HUES64 (cell line): ENCODE data around the gene TMTC2.

Experiments
- H3K27ac ChIP-seq: 2 replicates; pipeline ENCODE4 v1.7.0; 2013; ENCODE audit warnings: low read depth, low read length, inconsistent platforms
- H3K27me3 ChIP-seq: 2 replicates; pipeline ENCODE4 v1.6.1; 2013; ENCODE audit warnings: mild to moderate bottlenecking, low read length; ENCODE audit not compliant: insufficient read depth
- H3K36me3 ChIP-seq: 2 replicates; pipeline ENCODE4 v1.6.1; 2013; ENCODE audit warnings: mild to moderate bottlenecking, low read length; ENCODE audit not compliant: insufficient read depth
- H3K4me1 ChIP-seq: 2 replicates; pipeline ENCODE4 v1.6.1; 2013; ENCODE audit warnings: mild to moderate bottlenecking, low read length, moderate library complexity; ENCODE audit not compliant: insufficient read depth
- H3K4me3 ChIP-seq: 2 replicates; pipeline ENCODE4 v1.5.1; 2013; ENCODE audit warnings: mild to moderate bottlenecking, low read length, moderate library complexity
- H3K9ac ChIP-seq: 2 replicates; pipeline ENCODE4 v1.6.1; 2013; ENCODE audit warnings: mild to moderate bottlenecking, low read depth, low read length
- H3K9me3 ChIP-seq: 2 replicates; pipeline ENCODE4 v1.6.1; 2013; ENCODE audit warnings: low read depth, low read length; ENCODE audit not compliant: insufficient read depth
- WGBS: fragments of 150-250, 120-280 bp; methylation state at CpG from one replicate; pipeline ENCODE4 v1.1.7; 2013; ENCODE audit warnings: missing lambda C conversion rate; 5-methylcytosine and 5-hydroxymethylcytosine counted together

TMTC2 gene

GRCh38 chr12:82955043-82955442 lies 268.3 kb downstream of the TMTC2 start:
- H3K9me3 ChIP-seq: no peaks in the 10 kb centered on the region
- 80% methylated on average over 1 of the region's 1 CpG for WGBS
- H3K27ac ChIP-seq: no peak overlapping the region
- no peak overlapping the region for H3K9ac ChIP-seq
- H3K4me1 ChIP-seq: 0 out of 2 replicates have a peak, but pooled peaks cover 4% of the 10 kb centered on the region
- H3K4me3 ChIP-seq: no peak overlapping the region
- H3K36me3 ChIP-seq: no peaks in the 10 kb centered on the region
- no peaks in the 10 kb centered on the region for H3K27me3 ChIP-seq

DNA sequence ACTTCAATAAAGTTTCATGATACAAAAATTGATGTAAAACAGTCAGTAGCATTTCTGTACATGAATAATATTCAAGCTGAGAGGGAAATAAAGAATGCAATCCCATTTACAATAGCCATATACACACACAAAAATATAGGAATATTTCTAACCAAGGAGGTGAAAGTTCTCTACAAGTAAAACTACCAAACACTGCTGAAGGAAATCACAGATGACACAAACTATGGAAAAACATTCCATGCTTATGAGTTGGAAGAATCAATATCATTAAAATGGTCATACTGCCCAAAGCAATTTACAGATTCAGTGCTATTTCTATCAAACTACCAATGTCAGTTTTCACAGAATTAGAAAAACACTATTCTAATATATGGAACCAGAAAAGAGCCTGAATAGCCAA lies 272.3 kb downstream of the TMTC2 start:
- no peaks in the 10 kb centered on the region for H3K27me3 ChIP-seq
- peaks cover 5% of the 10 kb centered on the region; the same call in 1 of the 2 replicates for H3K4me1 ChIP-seq
- H3K4me3 ChIP-seq: no peak overlapping the region
- H3K9ac ChIP-seq: no peak overlapping the region
- H3K9me3 ChIP-seq: no peaks in the 10 kb centered on the region
- H3K27ac ChIP-seq: no peak overlapping the region
- no peaks in the 10 kb centered on the region for H3K36me3 ChIP-seq

- Histone ChIP-seq H3K4me1 (peaks cover 8% of the 10 kb centered on the region), H3K27me3 (no peaks in the 10 kb centered on the region), H3K9ac (no peak overlapping the region), H3K27ac (no peak overlapping the region), H3K4me3 (no peak overlapping the region), H3K36me3 (no peaks in the 10 kb centered on the region), H3K9me3 (no peaks in the 10 kb centered on the region)
- 100% methylated on average over 1 of the region's 1 CpG for whole genome bisulfite sequencing
These were observed 273.1 kb downstream of the TMTC2 start for GRCh38 chr12:82959821-82960220.

GRCh38 chr12:82961835-82962234 lies 275.1 kb downstream of the TMTC2 start:
- no CpG with 5 or more reads among the region's 2 CpGs for WGBS

GRCh38 chr12:82963956-82964355 lies 277.2 kb downstream of the TMTC2 start:
- Histone ChIP-seq H3K9ac (no peak overlapping the region), H3K27ac (no peak overlapping the region), H3K36me3 (no peaks in the 10 kb centered on the region), H3K27me3 (no peaks in the 10 kb centered on the region), H3K4me3 (no peak overlapping the region), H3K4me1 (peaks cover 8% of the 10 kb centered on the region), H3K9me3 (no peaks in the 10 kb centered on the region)
- WGBS: 86% methylated on average over 3 of the region's 3 CpGs

More at GRCh38 chr12:82961835-82962234, 275.1 kb downstream of the TMTC2 start:
- Histone ChIP-seq H3K4me1 (peaks cover 8% of the 10 kb centered on the region), H3K27ac (no peak overlapping the region), H3K36me3 (no peaks in the 10 kb centered on the region), H3K27me3 (no peaks in the 10 kb centered on the region), H3K4me3 (no peak overlapping the region), H3K9ac (no peak overlapping the region), H3K9me3 (no peaks in the 10 kb centered on the region)

DNA sequence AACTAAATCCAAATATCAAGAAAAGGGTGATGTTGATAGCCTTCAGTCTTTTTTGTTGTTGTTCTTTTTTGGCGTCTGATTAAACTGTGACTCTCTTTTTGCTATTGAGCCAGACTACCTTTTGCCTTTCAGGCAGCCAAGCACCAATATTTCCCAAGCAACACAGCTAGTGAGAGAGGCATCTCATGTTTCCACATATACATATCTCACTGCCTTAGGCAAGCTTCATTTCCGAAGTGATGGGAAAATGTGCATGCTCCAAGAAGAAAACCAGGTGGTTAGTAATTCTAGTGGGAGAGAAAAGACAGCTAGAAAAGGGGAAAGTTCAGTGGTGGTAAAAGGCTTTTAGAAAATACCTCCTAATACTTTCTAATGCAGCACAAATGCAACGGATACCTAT lies 277.7 kb downstream of the TMTC2 start:
- Histone ChIP-seq H3K9ac (no peak overlapping the region), H3K4me3 (no peak overlapping the region), H3K27me3 (no peaks in the 10 kb centered on the region), H3K27ac (no peak overlapping the region), H3K4me1 (peaks cover 8% of the 10 kb centered on the region), H3K36me3 (no peaks in the 10 kb centered on the region), H3K9me3 (no peaks in the 10 kb centered on the region)
- 83% methylated on average over 2 of the region's 3 CpGs for WGBS

DNA sequence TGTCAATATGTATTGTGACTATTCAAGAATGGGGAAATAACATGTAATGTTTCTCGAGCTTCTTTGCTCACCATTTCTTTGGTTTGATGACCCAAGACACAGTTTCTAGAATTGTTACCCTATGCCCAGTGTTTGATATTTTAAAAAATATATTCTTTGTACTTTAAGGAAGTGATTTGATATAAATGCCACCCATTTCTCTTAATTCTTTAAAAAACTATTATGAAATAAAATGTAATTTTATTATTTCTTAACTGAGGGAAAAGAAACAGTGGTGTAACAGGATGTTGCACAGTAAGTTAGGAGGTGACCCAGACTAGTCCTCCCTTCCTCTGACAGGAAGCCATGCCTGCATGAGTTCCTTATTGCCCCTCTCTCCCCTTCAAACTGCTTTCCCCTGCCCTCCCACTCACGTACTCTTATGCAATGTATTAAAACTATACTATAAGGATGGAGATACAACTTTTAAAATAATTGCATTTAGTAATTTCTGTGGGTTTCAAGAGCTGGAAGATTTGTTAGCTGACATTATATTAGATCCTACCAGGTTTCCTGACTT lies 279.4 kb downstream of the TMTC2 start:
- 83% methylated on average over 1 of the region's 2 CpGs for WGBS
- Histone ChIP-seq H3K36me3 (no peaks in the 10 kb centered on the region; the same call in 1 of the 2 replicates), H3K27ac (no peak overlapping the region), H3K27me3 (no peaks in the 10 kb centered on the region), H3K4me1 (peaks cover 8% of the 10 kb centered on the region), H3K9ac (no peak overlapping the region), H3K9me3 (no peaks in the 10 kb centered on the region), H3K4me3 (no peak overlapping the region)

DNA sequence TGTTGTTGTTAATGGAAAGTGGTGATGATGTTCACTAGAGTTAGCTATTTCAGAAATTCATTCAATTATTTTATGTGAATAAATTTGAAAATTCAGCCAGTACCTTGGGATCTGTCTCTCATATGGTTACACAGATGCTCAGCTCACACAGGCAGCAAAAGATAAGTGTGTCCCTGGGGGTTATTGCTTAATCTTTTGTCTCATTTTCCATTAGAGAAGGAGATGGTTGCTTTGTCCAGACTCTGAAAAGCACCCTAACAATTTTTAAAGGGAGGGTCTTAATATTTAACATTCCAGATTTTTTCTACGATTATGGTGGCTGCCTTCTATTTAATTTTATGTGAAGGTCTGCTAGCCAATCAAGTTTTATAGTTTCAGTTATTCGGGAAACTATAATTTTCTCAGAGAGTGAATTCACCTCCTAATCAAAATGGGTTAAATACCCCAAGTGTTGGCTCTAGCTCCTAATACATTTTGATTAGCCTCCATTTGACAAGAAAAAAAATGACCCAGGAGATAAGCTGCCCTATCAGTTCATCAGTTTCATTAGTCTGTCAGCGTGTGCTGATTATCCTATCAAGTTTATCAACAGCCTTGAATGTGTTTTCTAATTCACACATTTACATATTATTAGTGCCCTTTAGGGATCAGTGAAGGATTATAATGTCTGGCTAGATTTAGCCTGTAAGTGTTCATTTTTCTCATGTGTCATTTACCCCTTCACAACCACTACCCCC lies 282.1 kb downstream of the TMTC2 start:
- no peak overlapping the region for H3K9ac ChIP-seq
- 95% methylated on average over 3 of the region's 3 CpGs for WGBS
- no peaks in the 10 kb centered on the region for H3K9me3 ChIP-seq
- no peaks in the 10 kb centered on the region; the same call in 1 of the 2 replicates for H3K36me3 ChIP-seq
- no peak overlapping the region for H3K27ac ChIP-seq
- H3K27me3 ChIP-seq: no peaks in the 10 kb centered on the region
- no peak overlapping the region for H3K4me3 ChIP-seq
- peaks cover 8% of the 10 kb centered on the region for H3K4me1 ChIP-seq

DNA sequence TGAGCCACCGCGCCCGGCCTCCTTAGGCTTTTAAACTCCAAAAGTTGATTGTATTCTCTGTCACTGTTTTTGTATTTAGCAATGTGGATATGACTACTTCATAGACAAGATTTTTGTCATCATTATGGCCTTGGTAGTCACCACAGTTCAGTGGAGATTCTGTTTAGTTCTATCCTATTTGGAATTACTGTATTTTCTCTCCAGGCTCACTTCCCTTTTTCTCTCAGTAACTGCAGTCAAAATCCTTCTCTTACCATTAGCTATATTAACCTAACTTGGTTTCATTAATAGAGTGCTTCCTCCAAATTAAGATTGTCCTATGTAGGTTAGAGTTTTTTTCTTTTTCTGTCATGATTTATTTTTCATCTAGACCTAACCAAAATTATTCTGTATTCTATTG lies 283.9 kb downstream of the TMTC2 start:
- no peak overlapping the region for H3K27ac ChIP-seq
- H3K9me3 ChIP-seq: no peaks in the 10 kb centered on the region
- peaks cover 4% of the 10 kb centered on the region; the same call in 1 of the 2 replicates for H3K4me1 ChIP-seq
- no peak overlapping the region for H3K9ac ChIP-seq
- no peaks in the 10 kb centered on the region; the same call in 1 of the 2 replicates for H3K36me3 ChIP-seq
- no peaks in the 10 kb centered on the region for H3K27me3 ChIP-seq
- 100% methylated on average over 3 of the region's 3 CpGs for WGBS
- no peak overlapping the region for H3K4me3 ChIP-seq

DNA sequence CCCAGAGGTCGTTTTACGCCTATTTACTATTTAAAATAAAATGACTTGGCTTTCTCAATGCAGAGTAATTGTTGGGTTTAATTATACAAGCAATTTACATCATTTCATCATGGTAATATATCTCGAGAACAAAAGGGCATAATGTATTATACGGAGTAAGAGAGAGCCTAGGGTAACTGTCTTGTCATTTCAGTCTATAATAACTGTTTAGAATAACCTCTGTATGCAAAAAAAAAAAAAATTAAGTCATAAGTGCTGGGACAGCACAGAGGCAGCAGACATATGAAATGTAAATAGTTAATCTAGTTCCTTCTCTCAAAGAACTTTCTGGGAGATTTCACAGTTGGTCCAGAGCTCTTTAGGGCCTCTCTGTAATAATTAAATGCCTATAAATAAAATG lies 284.9 kb downstream of the TMTC2 start:
- Histone ChIP-seq H3K36me3 (no peaks in the 10 kb centered on the region; the same call in 1 of the 2 replicates), H3K27ac (no peak overlapping the region), H3K4me3 (no peak overlapping the region), H3K9me3 (no peaks in the 10 kb centered on the region), H3K9ac (no peak overlapping the region), H3K4me1 (peaks cover 4% of the 10 kb centered on the region; the same call in 1 of the 2 replicates), H3K27me3 (no peaks in the 10 kb centered on the region)
- no CpG with 5 or more reads among the region's 4 CpGs for WGBS

- peaks cover 4% of the 10 kb centered on the region; the same call in 1 of the 2 replicates for H3K4me1 ChIP-seq
- no peak overlapping the region for H3K4me3 ChIP-seq
- H3K27ac ChIP-seq: no peak overlapping the region
- H3K9ac ChIP-seq: no peak overlapping the region
- no peaks in the 10 kb centered on the region; the same call in 1 of the 2 replicates for H3K36me3 ChIP-seq
- no peaks in the 10 kb centered on the region for H3K27me3 ChIP-seq
- WGBS: 96% methylated on average over 3 of the region's 3 CpGs
- no peaks in the 10 kb centered on the region for H3K9me3 ChIP-seq
These were observed 285.9 kb downstream of the TMTC2 start for GRCh38 chr12:82972624-82973023.
